GM19395 (cell line): ENCODE measurements around the gene ABCB6.

Source experiments
- ATAC-seq: cut with Tn5 transposase; IDR thresholded peaks from one replicate; pipeline ENCODE4 v1.9.1; 2021; ENCODE audit warnings: mild to moderate bottlenecking, moderate library complexity; ENCODE audit not compliant: unreplicated experiment

ABCB6 gene

DNA sequence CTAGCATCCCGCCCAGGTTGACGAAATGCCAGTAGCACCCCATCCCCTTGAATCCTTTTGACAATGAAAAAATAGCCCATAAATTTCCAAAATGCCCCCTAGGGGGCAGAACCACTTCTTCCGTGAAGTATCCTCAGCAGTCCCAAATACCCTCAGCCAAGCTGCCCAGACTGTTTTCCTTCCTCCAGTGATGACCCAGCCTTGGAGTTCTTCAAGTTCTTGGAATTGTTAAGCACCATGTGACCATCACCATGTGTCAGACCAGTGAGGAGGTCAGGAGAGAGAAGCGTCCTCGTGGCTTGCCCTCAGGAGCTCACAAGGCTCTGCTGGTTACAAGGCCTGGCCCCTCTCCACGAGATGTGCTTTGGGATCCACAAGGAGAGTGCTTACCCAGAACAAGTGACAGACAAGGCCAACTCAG lies 47.5 kb downstream of the ABCB6 start:
- ATAC-seq, result no peak

GRCh38 chr2:219169930-219170654 lies 48.7 kb downstream of the ABCB6 start, which contains the start of gene SLC23A3:
SLC23A3 (minus strand) TSS chr2:219170029; CDS start chr2:219169984, 45 bp downstream.
- no peak for ATAC-seq

GRCh38 chr2:219168932-219169331 lies 49.8 kb downstream of the ABCB6 start:
- ATAC-seq, result no peak

- no peak for ATAC-seq
Observed at GRCh38 chr2:219168526-219168925, 50.2 kb downstream of the ABCB6 start.

DNA sequence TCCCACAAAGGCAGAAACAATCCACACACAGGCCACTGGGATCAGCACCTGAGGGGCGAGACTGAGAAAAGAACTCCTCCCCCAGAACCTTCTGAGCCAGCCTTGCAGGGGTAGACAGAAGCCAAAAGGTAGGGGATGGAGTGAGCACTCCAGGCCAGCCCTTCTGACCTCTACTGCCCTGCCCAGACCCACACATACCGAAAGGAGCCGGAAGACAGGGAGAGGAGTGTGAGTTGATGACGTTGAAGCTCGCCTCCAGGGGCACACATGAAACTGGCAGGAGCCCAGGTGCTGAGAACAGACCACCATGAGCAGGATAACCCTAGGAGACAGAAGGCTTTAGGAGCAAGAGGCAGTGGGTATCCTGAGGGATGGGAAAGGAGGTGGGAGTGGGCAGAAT lies 50.8 kb downstream of the ABCB6 start:
- ATAC-seq, result no peak

DNA sequence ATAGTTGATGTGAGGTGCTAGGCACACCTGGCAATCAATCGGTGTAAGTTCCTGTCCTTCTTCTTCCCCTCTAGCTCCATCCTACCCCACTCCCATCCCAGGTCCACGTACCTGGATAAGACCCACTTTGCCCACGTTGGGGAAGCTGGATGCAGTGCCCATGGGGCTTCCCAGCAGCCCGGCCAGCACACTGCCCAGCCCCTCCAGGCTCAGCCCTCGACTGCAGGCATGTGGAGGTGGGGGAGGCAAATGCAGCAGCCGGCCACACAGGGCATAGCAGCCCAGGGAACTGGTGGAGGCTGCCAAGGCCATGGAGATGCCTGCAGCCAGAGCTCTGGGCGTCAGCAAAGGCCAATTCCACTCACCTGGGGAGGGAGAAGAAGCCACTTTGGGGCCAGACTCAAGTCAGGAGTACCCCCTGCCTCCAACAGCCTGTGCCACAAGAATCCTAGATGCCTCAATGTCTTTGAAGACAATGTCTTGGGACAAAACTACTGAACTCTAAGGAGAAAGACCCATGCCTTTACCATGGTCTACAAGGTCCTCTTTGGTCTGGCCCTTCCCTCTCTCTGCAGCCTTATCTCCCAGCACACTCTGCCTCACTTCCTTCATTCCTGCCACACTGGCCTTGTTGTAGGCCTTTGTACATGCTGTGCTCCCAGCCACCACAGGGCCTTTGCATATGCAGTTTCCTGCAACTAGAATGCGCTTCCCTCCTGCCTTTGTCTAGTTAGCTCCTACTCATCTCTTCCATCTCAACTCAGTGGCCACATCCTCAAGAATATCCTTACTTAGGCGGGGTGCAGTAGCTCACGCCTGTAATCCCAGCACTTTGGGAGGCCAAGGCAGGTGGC lies 53.5 kb downstream of the ABCB6 start:
- no peak for ATAC-seq

- ATAC-seq, result no peak
Observed at GRCh38 chr2:219163156-219163555, 55.6 kb downstream of the ABCB6 start.

DNA sequence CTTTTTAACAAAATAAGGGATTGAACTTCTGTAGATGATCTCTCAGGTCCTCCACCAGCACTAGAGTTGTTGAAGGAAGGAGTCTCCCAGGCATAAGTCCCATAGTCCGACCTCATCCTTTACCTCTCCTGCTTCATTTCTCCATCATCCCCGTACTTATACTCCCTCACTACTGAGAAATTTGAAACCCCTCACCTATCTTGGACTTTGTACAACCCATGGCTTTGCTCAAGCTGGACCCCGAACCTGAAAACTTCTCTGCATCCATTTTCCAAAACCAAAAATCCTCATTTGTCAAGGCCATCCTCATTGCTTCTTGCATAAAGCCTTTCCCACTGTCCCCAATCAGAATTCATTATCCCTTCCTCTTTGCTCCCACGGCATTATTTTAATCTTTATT lies 57.7 kb downstream of the ABCB6 start:
- no peak for ATAC-seq

DNA sequence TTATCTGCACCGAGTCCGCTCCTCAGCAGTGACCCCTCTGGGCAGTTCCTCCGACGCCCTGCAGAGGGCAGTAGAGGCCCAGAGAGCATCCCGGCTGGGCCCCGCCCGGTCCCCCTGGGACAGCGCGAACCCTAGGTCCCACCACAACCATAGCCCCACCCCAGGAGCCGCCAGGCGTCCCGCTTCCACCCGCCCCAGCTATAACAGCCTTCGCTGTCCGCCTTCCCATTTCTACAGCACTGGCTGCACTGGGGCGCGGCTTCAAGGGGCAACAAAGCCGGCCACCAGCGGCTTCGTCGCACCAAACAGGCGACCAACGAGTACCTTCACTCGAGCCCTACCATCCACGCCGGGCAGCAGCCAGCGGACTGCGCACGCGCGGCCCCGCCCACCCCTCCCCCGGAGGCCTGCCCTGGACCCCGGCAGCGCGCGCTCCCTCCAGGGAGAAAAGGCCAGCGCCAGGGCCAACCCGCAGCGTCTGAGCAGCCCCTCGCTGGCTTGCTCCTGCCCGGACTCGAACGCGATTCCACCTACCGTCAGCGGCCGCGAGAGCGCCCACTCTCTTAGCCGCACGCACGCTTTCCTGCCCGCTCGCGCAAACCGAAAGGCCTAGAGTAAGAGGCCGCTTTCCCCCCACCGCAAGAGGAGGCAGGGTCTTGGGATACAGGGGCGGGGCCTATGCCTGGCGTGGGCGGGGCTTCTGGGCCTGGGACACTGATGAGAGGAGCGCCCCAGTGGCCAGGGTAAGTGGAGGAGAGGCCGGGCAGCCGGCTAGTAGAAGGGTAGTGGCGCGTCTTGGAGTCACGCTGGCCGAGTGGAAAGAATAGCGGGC lies 58.4 kb downstream of the ABCB6 start, which contains the start of gene NHEJ1:
Gene NHEJ1 (minus strand): TSS at position 630 of the 832 bp plus-strand sequence. CDS start 2,453 bp downstream, outside the sequence.
- peak; percentile 89 for ATAC-seq
